ENCODE results near the gene KIF3A.

The KIF3A gene

DNA sequence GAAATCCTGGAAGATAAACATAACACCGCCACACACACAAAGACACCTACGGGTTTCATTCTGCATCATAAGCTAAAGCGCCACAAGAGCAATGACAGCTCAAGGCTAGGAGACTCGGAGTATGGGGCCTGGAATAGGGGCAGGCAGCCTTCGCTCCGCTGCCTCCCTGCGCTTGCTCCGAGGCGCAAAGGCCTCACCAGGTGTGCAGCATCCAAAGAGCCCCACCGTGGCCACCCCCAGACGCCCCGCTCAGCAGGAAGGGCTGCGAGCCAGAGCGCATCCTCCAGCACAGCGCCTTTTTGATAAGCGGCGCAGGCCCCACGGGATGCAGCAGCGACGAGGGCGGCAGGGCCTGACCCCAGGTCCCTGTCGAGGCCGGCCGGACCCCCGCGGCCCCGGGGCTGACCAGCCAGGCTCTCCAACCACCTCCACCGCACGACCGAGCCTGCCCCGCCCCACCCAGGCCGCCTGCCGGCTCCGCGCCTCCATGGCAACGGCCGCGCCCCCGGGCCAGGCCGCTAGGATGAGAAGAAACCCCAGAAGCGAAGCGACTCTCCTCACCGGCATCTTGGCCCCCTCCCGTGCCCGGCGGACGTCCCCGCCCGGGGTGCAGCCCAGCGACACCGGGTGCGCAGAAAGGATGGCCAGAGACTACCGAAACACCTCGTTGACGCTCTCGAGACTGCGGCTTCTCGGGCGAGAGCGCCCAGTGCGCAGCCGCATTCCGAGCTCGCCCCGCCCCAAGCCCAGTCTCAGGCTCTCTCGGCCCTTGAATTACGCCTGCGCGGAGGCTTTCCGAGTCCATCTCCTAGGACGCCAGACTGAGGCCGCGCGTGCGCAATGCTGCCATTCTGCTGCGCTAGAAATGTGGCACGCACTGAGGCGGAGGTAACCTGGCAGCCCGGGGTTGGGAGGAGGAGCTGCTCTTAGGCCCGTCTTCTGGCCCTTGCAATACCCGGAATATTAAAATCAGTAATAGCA, at the start of gene KIF3A:
TSS of gene KIF3A (minus strand) at position 694 of the 981 bp plus-strand sequence. CDS start at position 567, 127 bp downstream.
- DNase-seq: peak; percentile 93

- DNase-seq: no peak
These were observed 49.7 kb upstream of the KIF3A start for GRCh38 chr5:132787076-132787475.

DNA sequence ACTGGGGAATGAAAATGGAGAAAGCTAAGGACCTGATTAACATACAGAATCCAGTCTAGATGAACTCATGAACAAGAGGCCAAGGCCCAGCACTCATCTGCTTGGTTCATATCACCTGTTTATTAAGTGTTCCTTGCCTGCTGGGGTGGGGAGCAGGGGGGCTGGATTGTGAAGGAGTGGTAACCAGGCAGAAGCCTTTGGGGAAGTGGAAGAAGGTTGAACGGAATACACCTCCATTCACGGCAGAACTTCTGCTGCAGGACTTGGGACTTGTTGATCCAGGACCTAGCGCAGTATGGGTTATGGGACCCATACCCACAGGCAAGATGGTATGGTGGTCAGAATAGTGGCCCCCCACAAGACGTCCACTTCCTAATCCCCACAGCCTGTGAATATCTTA, 48.5 kb upstream of the KIF3A start:
- no peak for DNase-seq

DNA sequence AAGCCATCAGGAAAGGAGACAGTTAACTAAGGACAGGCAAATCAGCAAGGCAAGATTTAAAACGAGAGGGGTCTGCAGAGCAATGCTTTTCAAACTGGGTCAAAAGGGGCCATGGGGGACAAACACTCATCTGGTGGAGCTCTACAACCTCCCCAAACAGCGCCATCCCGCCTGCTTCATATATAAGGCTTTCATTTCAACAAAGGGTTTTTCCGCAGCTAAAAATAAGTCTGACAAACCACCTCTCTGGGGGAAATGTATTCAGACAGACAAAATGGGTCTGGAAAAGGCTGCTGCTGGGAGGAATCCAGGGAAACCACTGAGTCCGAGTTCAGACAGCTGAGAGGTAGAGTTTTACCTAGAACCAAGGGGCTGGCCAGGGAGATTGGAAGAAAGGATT, 48.0 kb upstream of the KIF3A start:
- no peak for DNase-seq

DNA sequence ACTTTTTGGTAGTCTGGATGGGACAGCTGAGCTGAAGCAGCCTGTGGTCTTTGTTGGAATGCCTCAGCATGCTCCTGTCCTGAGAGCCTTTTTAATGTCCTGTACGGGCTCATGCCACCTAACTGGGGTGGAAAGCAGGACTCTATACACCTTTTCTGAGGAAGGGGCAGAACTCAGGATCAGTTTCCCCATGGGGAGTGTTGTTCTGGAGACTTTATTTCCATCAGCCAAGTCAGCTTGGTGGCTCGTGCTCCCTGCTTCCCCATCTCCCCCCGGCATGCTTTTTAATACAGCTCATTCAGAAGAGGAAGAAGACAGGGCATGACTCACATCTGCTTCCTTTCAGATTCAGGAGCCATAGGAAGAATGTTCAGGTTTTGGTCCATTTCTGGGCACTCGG, 44.8 kb upstream of the KIF3A start:
- DNase-seq: no peak

DNA sequence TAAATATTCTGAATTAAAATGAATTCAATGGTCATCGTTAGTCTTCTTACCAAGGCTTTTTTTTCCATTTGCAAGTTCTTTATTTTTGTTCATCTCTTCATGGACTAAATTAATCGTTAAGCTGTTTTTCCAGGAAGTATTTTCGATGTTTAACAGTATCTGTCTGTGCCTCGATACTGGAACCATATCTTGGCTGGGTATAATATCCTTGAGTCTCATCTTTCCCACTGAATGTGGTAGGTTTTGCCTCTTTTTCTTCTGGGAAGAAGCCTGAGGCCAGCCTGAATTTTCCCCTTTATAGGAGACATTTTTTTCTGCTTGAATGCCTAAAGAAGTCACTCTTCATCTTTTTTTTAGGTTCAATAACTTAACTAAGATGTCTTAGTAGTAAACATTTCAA, 43.7 kb upstream of the KIF3A start:
- no peak for DNase-seq

GRCh38 chr5:132780577-132780976, 43.2 kb upstream of the KIF3A start:
- no peak for DNase-seq

- DNase-seq: no peak
These were observed 42.6 kb upstream of the KIF3A start for GRCh38 chr5:132779961-132780360.

- no peak for DNase-seq
These were observed 41.5 kb upstream of the KIF3A start for GRCh38 chr5:132778856-132779255.

GRCh38 chr5:132778129-132778528, 40.8 kb upstream of the KIF3A start:
- DNase-seq: no peak

- DNase-seq: peak; percentile 79
These were observed 40.1 kb upstream of the KIF3A start, which contains the start of gene SEPTIN8 for GRCh38 chr5:132777209-132778069. SEPTIN8 (minus strand) TSS chr5:132777239; CDS start chr5:132777137, 102 bp downstream.

GRCh38 chr5:132776938-132777208, 39.5 kb upstream of the KIF3A start:
- no peak for DNase-seq

DNA sequence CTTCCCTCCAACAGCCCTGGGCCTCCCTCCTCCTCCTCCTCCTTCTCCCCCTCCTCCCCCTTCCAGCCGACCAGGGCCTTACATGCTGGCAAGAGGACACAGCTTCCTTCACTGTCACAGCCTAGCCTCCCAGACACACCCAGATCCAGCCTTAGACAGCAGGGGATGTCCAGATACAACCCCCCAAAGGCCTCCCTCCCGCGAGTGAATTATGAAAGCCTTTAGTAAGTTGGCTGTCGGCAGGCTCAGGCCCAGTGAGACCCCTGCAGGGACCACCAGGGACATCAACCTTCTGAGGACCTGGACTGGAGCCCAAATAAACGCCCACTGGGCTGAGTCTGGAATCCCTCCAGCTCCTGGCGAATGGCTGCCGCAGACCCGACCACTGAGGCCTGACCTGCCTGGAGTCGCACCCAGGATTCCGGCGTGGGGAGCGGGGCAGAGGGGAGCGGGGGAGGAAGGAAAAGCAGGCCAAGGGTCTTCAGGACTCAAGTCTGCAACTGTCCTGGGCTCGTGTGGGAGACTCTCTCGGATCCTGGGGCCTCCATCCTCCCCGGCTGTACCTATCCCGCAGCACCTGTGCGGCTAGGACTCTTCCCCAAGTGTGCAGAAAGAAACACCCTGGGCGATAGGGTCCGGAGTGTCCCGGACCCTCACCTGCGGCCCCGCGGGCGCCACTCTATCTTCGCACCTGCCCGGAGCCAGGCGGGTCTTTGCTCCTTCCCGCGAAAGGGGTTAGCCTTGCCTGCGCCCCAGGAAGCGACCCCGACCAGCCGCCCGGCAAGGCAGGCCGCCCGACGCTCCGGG, 39.0 kb upstream of the KIF3A start:
- peak; percentile 72 for DNase-seq

GRCh38 chr5:132775476-132775961, 38.2 kb upstream of the KIF3A start:
- DNase-seq: no peak

DNA sequence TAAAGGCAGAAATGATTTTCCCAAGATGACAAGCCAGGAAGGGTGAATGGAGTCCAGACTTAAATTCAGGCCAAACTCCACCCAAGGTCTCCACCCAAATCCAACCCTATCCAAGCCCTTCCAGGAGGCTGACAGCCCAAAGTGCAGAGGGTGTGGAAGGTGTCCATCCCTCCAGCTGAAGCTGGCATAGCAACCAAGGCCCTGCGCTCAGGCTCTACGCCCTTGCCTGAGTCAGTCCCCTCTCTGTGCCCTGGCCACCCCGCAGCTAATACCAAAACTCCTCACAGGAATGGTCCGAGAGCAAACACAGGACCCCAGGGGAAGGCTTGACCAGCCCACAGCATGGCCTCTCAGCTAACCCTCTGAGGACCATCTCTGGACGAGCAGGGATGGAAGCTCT, 37.5 kb upstream of the KIF3A start:
- no peak for DNase-seq

- no peak for DNase-seq
These were observed 37.1 kb upstream of the KIF3A start for GRCh38 chr5:132774406-132774805.

GRCh38 chr5:132773601-132774355, 36.4 kb upstream of the KIF3A start:
- DNase-seq: no peak

DNA sequence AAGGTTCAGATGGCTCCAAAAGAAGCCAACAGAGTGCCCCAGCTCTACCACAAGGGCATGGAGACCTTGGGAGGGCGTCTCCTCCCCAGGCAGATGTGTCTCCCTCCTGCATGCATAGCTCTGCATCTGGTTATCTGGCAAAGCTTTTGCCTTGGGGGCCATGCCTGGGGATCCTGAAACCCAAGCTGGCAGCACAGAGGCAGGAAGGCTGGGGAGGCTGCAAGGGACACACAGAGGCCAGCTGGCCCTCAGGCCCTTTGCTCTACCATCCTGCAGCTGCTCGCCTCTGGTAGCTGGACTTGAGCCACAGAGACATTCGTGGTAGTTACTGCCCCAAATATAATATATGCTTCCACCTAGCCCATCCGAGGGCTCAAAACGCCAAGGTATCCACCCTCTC, 35.8 kb upstream of the KIF3A start:
- no peak for DNase-seq

DNA sequence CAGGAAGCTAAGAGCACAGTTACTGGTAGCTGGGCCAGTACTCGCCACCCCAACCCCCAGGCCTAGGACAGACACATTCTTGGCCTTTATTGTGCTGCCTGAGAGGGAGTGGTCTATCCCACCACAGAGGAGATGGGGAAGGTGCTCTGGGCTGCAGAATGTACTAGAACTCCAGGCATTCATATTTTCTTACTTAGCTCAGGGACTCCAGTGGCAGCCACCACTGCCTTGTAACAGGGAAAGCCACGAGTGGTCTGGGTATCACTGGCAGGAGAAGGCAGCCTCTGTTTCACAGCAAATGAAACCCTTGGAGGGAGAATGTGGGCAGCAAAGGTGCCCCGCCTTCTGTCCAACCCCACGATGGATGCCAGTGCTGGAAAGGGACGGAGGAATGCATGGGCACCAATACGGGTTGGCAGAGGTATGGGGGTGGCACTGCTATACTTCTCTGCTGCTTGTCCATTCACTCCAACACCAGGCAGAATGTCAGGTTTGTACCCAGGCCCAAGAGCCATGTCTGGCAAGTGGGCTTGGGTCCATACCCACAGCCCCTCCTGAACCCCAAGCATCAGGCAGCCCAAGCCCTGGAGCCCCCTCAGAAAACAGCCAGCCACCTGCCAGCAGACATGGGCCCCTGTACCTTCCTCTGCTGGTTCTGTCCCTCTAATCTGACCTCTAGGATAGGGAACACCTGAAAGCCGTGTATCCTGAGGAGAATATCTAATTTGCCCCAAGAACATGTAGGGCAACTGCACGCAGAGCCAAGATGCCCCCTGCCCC, 35.1 kb upstream of the KIF3A start:
- no peak for DNase-seq

GRCh38 chr5:132771503-132771998, 34.2 kb upstream of the KIF3A start:
- DNase-seq: no peak
